ENCODE measurements around the gene CTDSPL2.
"Not testable (repeated sequence)": the region's sequence is repeated elsewhere in the genome, so short reads cannot be mapped to it uniquely, and the experiment has no call there.

The CTDSPL2 gene

GRCh38 chr15:44485880-44486279 is 58.5 kb downstream of the CTDSPL2 start:
- DNase-seq: no peak

GRCh38 chr15:44489464-44489863 is 62.0 kb downstream of the CTDSPL2 start:
- no peak for DNase-seq

DNA sequence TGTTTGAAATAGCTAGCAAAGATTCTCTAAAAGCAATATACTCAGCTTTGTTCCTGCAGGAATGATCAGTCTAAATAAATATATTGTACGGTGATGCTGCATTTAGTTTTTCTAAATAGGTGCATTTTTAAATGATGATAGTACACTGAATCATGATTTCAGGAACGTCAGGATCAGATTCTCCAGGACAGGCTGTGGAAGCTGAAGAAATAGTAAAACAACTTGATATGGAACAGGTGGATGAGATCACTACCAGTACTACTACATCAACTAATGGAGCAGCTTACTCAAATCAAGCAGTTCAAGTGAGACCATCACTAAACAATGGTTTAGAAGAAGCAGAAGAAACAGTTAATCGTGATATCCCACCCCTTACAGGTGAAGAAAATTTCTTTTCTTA is 63.2 kb downstream of the CTDSPL2 start:
- no peak for DNase-seq

DNA sequence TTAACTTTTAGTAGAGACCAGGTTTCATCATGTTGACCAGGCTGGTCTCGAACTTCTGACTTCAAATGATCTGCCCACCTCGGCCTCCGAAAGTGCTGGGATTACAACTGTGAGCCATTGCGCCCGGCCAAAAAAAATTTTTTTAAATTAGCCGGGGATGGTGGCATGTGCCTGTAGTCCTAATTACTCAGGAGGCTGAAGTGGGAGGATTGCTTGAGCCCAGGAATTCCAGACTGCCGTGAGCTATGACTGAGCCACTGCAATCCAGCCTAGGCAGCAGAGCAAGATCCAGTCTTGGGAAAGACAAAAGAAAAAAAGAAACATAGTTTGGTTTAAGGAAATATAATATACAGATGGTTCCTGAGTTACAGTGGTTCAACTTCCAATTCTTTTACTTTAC is 64.6 kb downstream of the CTDSPL2 start:
- DNase-seq: no peak

DNA sequence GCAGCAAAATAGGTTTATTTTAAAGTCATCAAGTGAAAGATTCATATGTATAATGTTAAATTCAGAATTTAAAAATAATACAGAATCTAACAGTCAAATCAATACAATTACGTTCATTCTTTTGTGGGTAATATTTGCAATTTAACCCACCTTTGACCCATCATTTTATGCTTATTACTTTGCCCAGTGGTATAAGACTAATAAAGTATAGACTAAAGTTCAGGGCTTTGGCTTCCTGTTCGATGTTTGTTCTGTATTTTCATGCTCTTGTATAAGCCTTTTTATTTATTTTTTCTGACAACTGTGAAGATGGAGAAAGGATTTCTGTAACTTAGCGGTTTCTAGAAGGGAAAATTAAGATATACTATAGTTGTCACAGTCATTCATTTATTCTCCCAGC is 65.2 kb downstream of the CTDSPL2 start:
- no peak for DNase-seq

DNA sequence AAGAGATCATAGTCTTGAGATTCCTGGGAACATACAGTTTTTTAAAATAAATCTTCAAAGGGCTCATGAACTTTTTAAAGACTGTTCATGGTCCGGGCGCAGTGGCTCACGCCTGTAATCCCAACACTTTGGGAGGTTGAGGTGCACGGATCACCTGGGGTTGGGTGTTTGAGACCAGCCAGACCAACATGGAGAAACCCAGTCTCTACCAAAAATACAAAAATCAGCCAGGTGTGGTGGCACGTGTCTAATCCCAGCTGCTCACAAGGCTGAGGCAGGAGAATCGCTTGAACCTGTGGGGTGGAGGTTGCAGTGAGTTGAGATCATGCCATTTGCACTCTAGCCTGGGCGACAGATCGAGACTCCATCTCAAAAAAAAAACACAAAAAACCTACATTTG is 68.1 kb downstream of the CTDSPL2 start:
- no peak for DNase-seq

DNA sequence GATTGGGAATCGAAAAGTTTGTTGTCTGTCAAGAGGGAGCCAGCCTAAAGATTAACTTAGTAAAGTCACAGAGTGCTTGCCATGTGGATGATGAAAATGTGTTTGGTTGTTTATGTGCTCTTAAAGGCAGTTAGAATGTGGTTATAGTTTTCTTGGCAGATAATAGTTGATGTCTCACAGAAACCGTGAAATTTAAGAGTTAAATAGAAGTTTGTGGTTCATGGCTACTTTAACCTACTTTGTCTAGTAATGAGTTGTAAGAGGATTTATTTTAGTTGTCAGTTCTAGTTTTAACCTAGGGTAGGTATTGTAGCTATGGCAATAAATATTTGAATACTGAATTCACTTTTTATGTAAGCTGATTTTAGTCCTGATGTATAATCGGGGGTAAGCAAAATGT is 73.1 kb downstream of the CTDSPL2 start:
- no peak for DNase-seq

DNA sequence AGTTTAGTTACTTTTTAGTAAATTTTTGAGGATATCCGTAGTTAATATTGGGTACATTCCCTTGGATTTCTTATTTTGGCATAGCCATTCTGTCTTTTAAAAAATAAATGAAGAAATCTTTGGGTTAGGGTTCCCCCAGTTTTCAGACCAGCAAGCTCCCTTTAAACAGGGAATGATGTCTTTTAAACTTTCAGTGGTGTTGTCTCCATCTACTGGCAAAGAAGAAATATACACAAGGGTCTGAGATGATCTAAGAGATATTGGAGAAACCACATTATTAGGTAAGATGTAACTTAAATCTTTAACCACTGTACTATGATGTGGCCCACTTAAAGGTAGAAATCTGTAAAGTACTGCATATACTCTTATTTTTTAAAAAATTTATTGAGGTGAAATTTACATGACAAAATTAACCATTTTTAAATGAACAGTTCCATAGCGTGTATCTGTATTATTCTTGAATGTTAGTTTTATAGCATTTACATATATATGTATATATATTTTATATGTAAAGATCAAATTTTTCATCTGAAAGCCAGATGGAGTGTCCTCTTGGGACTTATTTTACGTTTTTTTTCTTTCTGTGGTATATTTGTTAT is 74.4 kb downstream of the CTDSPL2 start:
- peak; percentile 50 for DNase-seq

DNA sequence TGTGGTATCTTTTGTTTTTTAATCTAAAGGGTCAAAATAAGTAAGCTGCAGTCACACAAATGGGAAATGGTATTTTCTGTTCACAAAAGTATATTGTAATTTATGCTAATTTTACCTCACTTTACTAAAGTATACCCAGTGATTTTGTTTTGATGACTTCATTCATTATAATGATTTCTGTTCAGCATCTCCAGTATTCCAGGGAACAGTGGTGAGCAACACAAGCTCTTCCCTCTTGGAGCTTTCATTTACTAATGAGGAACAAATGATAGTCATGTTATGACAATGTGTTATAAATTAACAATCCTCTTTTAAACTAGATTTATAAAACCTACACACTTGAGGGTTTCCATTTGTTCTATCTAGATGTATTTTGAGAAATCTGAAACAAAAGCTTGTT is 89.0 kb downstream of the CTDSPL2 start:
- no peak for DNase-seq

DNA sequence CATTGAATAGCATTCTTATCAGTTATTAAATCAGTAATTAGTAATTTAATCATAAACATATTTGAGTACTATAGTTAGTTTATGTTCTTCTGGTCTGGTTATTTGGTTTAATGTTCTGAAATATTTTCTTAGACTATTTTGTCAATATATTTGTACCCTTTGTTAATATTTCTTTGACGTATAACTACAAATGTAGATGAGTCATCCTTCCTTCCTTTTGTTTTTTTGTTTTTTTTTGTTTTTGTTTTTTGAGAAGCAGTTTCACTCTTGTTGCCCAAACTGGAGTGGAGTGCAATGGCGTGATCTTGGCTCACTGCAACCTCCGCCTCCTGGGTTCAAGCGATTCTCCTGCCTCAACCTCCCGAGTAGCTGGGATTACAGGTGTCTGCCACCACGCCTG is 92.1 kb downstream of the CTDSPL2 start:
- DNase-seq: no peak

- no peak for DNase-seq
Observed at GRCh38 chr15:44525018-44525417, 97.6 kb downstream of the CTDSPL2 start.

DNA sequence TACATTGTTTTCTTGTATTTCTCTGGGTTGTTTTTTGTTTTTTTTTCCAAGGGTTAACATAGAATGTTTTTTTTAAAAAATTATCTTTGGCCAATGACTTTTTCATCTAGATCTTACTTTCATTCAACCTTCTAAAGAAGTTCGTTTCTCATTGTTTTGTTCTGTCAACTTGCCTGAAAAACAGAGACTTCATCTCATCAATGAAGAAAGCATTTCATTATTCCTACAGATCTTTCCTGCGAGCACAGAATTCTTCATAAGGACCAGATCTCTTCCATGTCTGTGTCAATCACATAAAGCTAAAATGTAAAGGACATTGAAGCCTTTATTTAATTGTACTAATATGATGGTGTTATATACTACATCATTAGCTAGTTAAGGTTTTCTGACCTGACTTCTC is 99.8 kb downstream of the CTDSPL2 start:
- DNase-seq: no peak

DNA sequence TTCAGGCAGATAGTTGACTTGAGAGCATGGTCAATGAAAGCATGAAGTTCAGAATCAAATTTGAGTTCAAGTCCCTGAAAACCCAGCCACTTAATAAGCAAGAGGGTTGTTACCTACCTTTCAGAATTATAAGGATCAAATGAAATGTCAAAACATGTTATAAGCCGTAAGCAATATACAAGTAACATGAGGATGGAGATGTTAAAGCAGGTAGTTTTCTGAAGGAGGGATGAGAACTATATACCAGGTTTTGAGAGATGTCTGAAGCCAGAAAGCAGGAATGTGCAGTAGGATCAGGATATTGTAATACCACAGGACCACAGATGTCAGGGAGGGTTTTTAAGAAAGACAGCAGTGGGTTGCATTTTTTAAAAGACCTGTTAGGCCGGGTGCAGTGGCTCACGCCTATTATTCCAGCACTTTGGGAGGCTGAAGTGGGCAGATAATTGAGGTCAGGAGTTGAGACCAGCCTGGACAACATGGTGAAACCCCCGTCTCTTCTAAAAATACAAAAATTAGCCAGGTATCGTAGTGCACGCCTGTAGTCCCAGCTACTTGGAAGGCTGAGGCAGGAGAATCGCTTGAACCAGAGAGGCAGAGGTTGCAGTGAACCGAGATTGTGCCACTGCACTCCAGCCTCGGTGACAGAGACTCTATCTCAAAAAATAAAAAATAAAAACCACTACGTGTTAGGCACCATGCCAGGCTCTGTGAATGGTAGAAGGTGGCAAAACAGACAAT is 102.6 kb downstream of the CTDSPL2 start:
- DNase-seq: no peak

- DNase-seq: no peak
Observed at GRCh38 chr15:44530653-44531052, 103.2 kb downstream of the CTDSPL2 start.

GRCh38 chr15:44532275-44532674 is 104.8 kb downstream of the CTDSPL2 start:
- DNase-seq: not testable (repeated sequence)

DNA sequence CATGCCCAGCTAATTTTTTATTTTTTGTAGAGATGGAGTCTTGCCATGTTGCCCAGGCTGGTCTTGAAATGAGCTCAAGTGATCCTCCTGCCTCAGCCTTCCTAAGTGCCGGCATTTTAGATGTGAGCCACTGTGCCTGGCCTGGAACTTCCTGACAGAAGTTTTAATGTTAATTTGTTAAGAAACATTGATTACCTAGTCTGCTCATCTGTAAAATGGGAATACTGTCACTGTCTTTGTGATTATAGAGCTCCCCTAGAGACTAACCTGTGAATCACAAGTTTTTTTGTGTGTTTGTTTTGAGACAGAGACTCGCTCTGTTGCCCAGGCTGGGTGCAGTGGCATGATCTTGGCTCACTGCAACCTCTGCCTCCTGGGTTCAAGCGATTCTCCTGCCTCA is 105.3 kb downstream of the CTDSPL2 start:
- no peak for DNase-seq

DNA sequence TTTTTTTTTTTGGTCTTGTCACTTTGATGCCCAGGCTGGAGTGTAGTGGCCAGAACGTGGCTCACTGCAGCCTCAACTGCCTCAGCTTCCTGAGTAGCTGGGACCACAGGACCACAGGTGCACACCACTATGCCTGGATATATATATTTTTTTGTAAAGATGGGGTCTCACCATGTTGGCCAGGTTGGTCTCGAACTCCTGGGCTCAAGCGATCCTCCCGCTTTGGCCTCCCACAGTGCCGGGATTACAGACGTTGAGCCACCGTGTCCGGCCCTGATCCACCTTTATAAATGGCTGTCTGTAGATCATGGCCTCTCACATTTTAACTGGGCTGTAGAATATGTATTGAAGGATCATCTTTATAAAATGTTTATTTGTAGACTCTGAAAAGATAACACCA is 107.7 kb downstream of the CTDSPL2 start:
- DNase-seq: no peak

DNA sequence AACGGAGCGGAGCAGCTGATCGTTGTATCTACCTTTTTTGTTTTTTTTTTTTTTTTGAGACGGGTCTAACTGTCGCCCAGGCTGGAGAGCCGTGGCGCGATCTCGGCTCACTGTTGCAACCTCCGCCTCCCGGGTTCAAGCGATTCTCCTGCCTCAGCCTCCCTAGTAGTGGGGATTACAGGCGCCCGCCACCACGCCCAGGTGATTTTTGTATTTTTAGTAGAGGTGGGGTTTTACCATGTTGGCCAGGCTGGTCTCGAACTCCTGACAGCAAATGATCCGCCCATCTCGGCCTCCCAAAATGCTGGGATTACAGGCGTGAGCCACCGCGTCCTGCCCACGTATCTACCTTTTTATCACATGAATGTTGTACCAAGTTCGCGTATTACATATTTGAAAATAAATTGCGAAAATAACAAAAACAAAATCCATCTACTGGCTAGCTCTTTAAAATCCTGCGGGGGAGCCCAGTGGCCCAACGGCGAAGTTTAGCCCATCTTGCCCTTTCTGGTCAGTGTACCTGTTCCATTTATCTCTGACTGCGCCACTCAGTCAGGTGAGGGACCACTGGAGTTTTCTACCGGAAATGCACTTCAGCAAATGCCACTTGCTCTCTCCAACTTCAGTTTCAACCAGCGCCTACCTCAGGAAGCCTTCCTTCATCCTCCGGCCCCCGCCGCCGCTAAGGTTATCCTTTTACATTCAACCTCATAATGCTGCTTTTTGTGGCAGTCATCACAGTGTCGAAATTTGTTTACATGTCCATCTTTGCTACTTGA is 108.3 kb downstream of the CTDSPL2 start:
- peak; percentile 28 for DNase-seq

DNA sequence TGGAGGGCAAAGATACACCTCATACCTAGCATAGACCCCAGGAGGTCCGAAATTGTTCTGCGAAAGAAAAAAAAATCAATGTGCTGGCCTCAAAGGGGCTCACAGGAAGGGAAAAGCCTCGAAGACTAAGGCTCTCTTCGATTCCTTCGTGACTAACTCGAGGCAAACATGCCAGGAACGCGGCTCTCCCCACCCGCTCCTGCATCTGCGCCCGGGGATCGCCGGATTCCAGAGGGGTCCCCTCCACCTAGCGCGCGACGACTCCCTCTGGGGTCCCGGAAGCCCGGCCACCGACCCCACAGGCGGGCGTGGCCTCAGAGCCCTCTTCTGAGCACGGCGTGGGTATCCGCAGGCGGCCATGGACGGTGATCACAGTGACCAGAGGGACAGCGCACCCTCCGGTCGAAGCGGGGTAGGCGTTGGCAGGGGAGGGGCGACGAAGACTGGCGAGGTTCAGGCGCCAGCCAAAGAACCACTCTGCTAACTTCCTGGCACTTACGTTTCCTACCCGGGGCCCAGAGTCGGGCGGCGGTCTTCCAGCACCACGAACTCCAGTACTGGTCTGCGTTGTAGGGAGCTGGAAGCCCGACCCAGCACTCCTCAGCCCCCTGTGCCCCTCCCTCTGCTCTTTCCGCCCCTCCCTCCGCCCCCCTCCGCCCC is 109.0 kb downstream of the CTDSPL2 start:
- no peak for DNase-seq

- peak; percentile 96 for DNase-seq
Observed at GRCh38 chr15:44536962-44537734, 109.7 kb downstream of the CTDSPL2 start, which contains the start of gene EIF3J. Gene EIF3J (plus strand): TSS chr15:44537147. CDS start chr15:44537195, 48 bp downstream.

- DNase-seq: peak; percentile 44
Observed at GRCh38 chr15:44537735-44538240, 110.4 kb downstream of the CTDSPL2 start.

DNA sequence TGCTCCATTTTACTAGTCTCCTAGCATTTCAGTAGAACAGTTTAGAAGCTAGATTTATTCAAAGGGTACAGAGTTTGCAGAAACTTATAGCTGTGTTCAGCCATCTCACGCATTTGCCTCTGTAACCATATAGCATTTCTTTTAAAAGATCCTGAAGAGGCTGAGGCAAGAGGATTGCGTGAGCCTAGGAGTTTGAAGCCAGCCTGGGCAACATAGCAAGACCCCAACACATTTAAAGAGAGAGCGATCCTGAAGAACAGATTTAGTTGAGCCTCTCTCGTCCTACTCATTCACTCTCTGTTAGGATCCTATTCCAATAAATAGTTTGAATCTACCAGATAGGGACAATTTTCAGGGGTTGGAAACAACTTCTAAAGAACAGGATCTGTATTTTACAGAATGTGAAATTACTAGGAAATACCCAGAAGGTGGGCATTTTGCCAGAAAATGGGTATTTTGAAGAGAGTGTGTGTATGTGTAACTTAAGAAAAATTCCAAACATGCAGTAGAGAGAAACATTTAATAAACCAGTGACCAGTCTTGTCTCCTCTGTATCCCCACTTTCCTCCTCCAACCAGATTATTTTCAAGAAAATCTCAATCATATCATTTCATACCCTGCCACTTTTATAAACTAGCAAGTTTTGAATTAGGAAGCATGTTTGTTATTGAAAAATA is 114.0 kb downstream of the CTDSPL2 start:
- DNase-seq: no peak

Measured in CD4-positive, alpha-beta T cell treated with Interleukin-10 for 1 hour (primary cell).